WTC11 (cell line): ENCODE measurements around the gene ZNF507.

Source experiments
- KAT7 ChIP-seq: sonication (generic); formaldehyde crosslinking; IDR thresholded peaks from 2 replicates; pipeline ENCODE4 v1.8.1; 2023; ENCODE audit warnings: missing genetic modification reagents, mild to moderate bottlenecking, borderline replicate concordance
- USF2 ChIP-seq: sonication (generic); formaldehyde crosslinking; IDR thresholded peaks from 2 replicates; pipeline ENCODE4 v1.8.1; 2023; ENCODE audit warnings: mild to moderate bottlenecking, missing genetic modification reagents, moderate library complexity
- ZNF512 ChIP-seq: sonication (generic); formaldehyde crosslinking; IDR thresholded peaks from 2 replicates; pipeline ENCODE4 v1.8.1; 2022; ENCODE audit warnings: missing genetic modification reagents, borderline replicate concordance

GRCh38 chr19:32303193-32303592, 42.2 kb upstream of the ZNF507 start:
- TF ChIP-seq ZNF512: no peak
- TF ChIP-seq USF2 (CRISPR knock-in tag): no peak
- TF ChIP-seq KAT7: no peak
